ENCODE results near the gene NRN1L. TPM values are rescaled to one million over a fixed set of nuclear protein-coding genes. Genes with fewer than 3 reads are reported as not detected.

NRN1L gene
- total and polyA plus RNA-seq, 2 of the 4 experiments (the other 2 are of a cell fraction) = 0.27 TPM; not detected in 1

- H2BK120ac ChIP-seq (ENCODE audit: low read depth, low read length) = no peak overlapping the region
- peaks cover 10 to 40% of the 10 kb centered on the region in 2 experiments for H3K79me1 ChIP-seq (ENCODE audit: low read depth in 1 of 2, low read length in 2 of 2)
- peak overlapping the region; percentile 82 for H3K9ac ChIP-seq (ENCODE audit: low read depth, low read length)
- H2BK20ac ChIP-seq (ENCODE audit: low read depth, low read length) = no peak overlapping the region
- H3K27me3 ChIP-seq (ENCODE audit: control insufficient read depth, insufficient read depth, low read length) = no peaks in the 10 kb centered on the region
- H3K23ac ChIP-seq (ENCODE audit: low read depth, low read length) = no peak overlapping the region
- no peak for DNase-seq
- H4K91ac ChIP-seq (ENCODE audit: insufficient read depth, low read depth, low read length) = no peak overlapping the region
- no peak overlapping the region for H3K56ac ChIP-seq (ENCODE audit: extremely low read depth, insufficient read depth, low read length)
- 0 out of 2 replicates have a peak overlapping the region, but pooled peaks have one; percentile 90 for H3K14ac ChIP-seq (replicated peaks; ENCODE audit: low read depth, low read length)
- dilution Hi-C loops (cut with HindIII; ENCODE audit: low sequenced_read_pairs, unreplicated experiment) (no loop called here), intact Hi-C loops (cut with micrococcal nuclease) (no loop called here), in situ Hi-C loops (cut with MboI; ENCODE audit: low sequenced_read_pairs) (no loop called here)
- peak overlapping the region; percentile 57; the same call in 1 of the 2 replicates for H3K4me3 ChIP-seq (ENCODE audit: insufficient read depth, low read depth, low read length)
- H3K9me3 ChIP-seq (ENCODE audit: control insufficient read depth, insufficient read depth, low read length) = no peaks in the 10 kb centered on the region
- H4K8ac ChIP-seq (ENCODE audit: low read depth in 2 of 2, low read length in 2 of 2) = peak overlapping the region; percentile 73 to 85
- 0 out of 2 replicates have a peak, but pooled peaks cover 12% of the 10 kb centered on the region for H3K9me1 ChIP-seq (ENCODE audit: insufficient read depth, low read length)
- no peak overlapping the region for H3K18ac ChIP-seq (ENCODE audit: low read depth, low read length)
- H4K20me1 ChIP-seq (ENCODE audit: insufficient read depth, low read length) = peaks cover 18% of the 10 kb centered on the region
- no peak overlapping the region; the same call in 1 of the 2 replicates for H4K5ac ChIP-seq (ENCODE audit: low read depth, low read length)
- ATAC-seq (ENCODE audit: low read depth) = no peak
- no TSS peak for BruUV-seq (replicated peaks)
- H2AK5ac ChIP-seq (ENCODE audit: low read depth, low read length) = no peak overlapping the region
- no peak overlapping the region for H2AFZ ChIP-seq (replicated peaks; ENCODE audit: low read length, poor library complexity)
- H3K4me2 ChIP-seq (ENCODE audit: low read depth, low read length) = peak overlapping the region; percentile 90
- H2BK15ac ChIP-seq (ENCODE audit: low read depth, low read length) = no peak overlapping the region
- CTCF ChIA-PET = interaction anchor here (1.6 kb wide), 1 partner anchor 9 kb away, joined by 8 read pairs; no protein-coding TSS in a partner anchor
- H2BK5ac ChIP-seq (ENCODE audit: low read depth, low read length, poor library complexity, severe bottlenecking) = peak overlapping the region; percentile 25
- H3K4ac ChIP-seq (ENCODE audit: low read depth, low read length) = no peak overlapping the region; the same call in 1 of the 2 replicates
- no peak for TF ChIP-seq CTCF (conservative IDR thresholded peaks at IDR 0.05; ENCODE audit: low read depth, low read length)
- POLR2A ChIA-PET (ENCODE audit: unreplicated experiment) = interaction anchor here (0.6 kb wide), 1 partner anchor 62 kb away, joined by 3 read pairs; no protein-coding TSS in a partner anchor
- H2AK9ac ChIP-seq (replicated peaks; ENCODE audit: low read depth, low read length, poor library complexity) = no peak overlapping the region
- H3K36me3 ChIP-seq (ENCODE audit: control insufficient read depth, insufficient read depth, low read length) = no peaks in the 10 kb centered on the region
- no peak overlapping the region for H3K27ac ChIP-seq (ENCODE audit: insufficient read depth, low read length)
- H3K4me1 ChIP-seq (ENCODE audit: control insufficient read depth, insufficient read depth, low read length) = peaks cover 9% of the 10 kb centered on the region
- no CpG with 5 or more reads among the region's 5 CpGs for WGBS, 2 experiments (ENCODE audit: extremely low coverage in 2 of 2, insufficient read length in 1 of 2)
Measured at GRCh38 chr16:67892375-67892774, 7.7 kb downstream of the NRN1L start.
